T-helper 17 cell (primary cell): Measurements from ENCODE around the gene TBC1D3B. TPM values are rescaled to one million over a fixed set of nuclear protein-coding genes. Genes with fewer than 3 reads are reported as not detected.
"Not testable (repeated sequence)": the region's sequence is repeated elsewhere in the genome, so short reads cannot be mapped to it uniquely, and the experiment has no call there.

ENCODE experiments used
- ATAC-seq: fragments of 150-1000 bp; cut with Tn5 transposase; 2 replicates; pipeline ENCODE4 v1.10.0; 2021; ENCODE audit warnings: mild to moderate bottlenecking, moderate library complexity
- DNase-seq, 3 donors: peaks; one replicate each; pipeline versions ENCODE4 v3.0.0 to v3.0.0-alpha.2; 2020 to 2021
- H3K9me3 ChIP-seq: one replicate; pipeline ENCODE4 v1.7.0; 2013; ENCODE audit warnings: low read length, mild to moderate bottlenecking; ENCODE audit not compliant: control insufficient read depth, poor library complexity, severe bottlenecking
- H3K27ac Mint-ChIP-seq: one replicate; pipeline ENCODE4 v1.8.0; 2022; ENCODE audit warnings: mild to moderate bottlenecking, moderate library complexity, mixed read lengths
- H3K27me3 Mint-ChIP-seq: one replicate; pipeline ENCODE4 v1.8.0; 2022; ENCODE audit warnings: mixed read lengths
- H3K36me3 Mint-ChIP-seq: one replicate; pipeline ENCODE4 v1.8.0; 2022; ENCODE audit warnings: low read depth, mixed read lengths
- H3K4me1 Mint-ChIP-seq: one replicate; pipeline ENCODE4 v1.8.0; 2022; ENCODE audit warnings: mild to moderate bottlenecking, mixed read lengths
- H3K4me3 Mint-ChIP-seq: one replicate; pipeline ENCODE4 v1.8.0; 2022; ENCODE audit warnings: mild to moderate bottlenecking, moderate library complexity, mixed read lengths
- total RNA-seq, 4 donors: library from RNA in 2 of 4; stranded (reverse) in 2 of 4; gene quantifications; one replicate each; pipeline ENCODE4 v1.2.3 and lab custom pipeline; 2022 to 2026

TBC1D3B gene
- 1 to 10 TPM; 3.5 to 3.6 TPM for total RNA-seq
- 0 to 0.15 reads per million in 2 donors for total RNA-seq (lab: John Stamatoyannopoulos, UW)

DNA sequence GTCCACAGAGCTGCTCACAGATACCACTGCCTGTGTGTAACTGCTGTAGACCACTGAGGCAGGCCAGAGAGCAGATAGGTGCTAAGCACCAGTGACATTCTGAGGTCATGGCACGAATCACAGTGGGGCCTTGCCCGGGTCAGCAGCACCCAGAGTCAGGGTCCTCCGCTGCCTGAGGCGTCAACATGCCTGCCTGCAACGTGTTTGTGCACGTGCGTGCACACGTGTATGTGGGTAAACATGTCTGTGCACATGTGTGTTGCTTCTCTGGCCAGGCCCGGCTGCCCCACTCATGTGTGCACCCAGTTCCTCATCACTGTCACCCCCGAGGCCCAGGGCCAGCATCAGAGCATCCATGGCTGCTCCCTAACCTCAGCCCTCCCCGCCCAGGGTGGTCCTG is at the start of gene TBC1D3B:
TBC1D3B (minus strand) TSS at position 101 of the 400 bp plus-strand sequence. CDS start 1,586 bp downstream, outside the sequence.
- H3K4me1 Mint-ChIP-seq, DNase-seq, ATAC-seq, H3K27ac Mint-ChIP-seq, H3K4me3 Mint-ChIP-seq, H3K36me3 Mint-ChIP-seq, H3K9me3 ChIP-seq: not testable (repeated sequence)
- peaks cover 14% of the 10 kb centered on the region for H3K27me3 Mint-ChIP-seq

DNA sequence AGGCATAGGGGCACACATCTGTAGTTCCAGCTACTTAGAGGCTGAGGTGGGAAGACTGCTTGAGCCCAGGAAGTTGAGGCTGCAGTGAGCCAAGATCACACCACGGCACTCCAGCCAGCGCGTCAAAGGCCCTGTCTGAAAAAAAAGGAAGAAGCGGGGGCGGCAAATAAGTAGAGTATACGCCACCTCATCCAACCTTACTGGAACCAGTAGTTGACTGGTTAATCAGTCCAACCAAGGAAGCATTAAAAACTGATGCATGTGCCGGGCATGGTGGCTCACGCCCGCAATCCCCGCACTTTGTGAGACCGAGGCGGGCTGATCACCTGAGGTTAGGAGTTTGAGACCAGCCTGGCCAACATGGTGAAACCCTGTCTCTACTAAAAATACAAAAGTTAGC is 46.5 kb upstream of the TBC1D3B start:
- ATAC-seq, DNase-seq, H3K27ac Mint-ChIP-seq: not testable (repeated sequence)

DNA sequence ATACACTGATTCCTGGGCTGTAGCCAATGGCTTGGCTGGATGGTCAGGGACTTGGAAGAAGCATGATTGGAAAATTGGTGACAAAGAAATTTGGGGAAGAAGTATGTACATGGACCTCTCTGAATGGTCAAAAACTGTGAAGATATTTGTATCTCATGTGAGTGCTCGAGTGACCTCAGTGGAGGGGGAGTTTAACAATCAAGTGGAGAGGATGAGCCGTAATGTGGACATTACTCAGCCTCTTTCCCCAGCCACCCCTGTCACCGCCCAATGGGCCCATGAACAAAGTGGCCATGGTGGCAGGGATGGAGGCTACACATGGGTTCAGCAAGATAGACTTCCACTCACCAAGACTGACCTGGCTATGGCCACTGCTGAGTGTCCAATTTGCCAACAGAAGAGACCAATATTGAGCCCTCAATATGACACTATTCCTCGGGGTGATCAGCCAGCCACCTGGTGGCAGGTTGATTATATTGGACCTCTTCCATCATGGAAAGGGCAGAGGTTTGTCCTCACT is 45.2 kb upstream of the TBC1D3B start:
- peaks cover 13% of the 10 kb centered on the region for H3K27me3 Mint-ChIP-seq
- not testable (repeated sequence) for H3K36me3 Mint-ChIP-seq

More for the DNA sequence above, 46.5 kb upstream of the TBC1D3B start:
- H3K4me3 Mint-ChIP-seq, H3K36me3 Mint-ChIP-seq, H3K4me1 Mint-ChIP-seq, H3K9me3 ChIP-seq: not testable (repeated sequence)
- H3K27me3 Mint-ChIP-seq: peaks cover 13% of the 10 kb centered on the region

DNA sequence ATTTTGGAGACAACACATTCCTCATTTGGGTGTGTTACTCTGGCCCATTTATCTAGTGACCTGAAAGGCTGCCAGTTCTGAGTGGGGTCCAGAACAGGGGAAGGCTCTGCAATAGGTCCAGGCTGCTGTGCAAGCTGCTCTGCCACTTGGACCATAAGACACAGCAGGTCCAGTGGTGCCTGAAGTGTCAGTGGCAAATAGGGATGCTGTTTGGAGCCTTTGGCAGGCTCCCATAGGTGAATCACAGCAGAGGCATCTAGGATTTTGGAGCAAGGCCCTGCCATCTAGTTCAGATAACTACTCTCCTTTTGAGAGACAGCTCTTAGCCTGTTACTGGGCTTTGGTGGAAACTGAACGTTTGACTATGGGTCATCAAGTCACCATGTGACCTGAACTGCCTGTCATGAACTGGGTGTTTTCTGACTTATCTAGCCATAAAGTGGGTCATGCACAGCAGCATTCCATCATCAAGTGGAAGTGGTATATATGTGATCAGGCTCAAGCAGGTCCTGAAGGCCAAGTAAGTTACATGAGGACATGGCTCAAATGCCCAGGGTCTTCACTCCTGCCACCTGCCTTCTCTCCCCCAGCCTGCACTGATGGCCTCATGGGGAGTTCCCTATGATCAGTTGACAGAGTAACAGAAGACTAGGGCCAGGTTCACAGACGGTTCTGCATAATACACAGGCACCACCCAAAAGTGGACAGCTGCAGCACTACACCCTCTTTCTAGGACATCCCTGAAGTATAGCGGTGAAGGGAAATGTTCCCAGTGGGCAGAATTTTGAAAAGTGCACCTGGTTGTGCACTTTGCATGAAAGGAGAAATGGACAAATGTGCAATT is 44.5 kb upstream of the TBC1D3B start:
- not testable (repeated sequence) for H3K4me1 Mint-ChIP-seq, H3K9me3 ChIP-seq, ATAC-seq, H3K27ac Mint-ChIP-seq, DNase-seq, H3K4me3 Mint-ChIP-seq, H3K36me3 Mint-ChIP-seq
- peaks cover 13% of the 10 kb centered on the region for H3K27me3 Mint-ChIP-seq

More for the DNA sequence above, 45.2 kb upstream of the TBC1D3B start:
- not testable (repeated sequence) for H3K4me3 Mint-ChIP-seq, H3K4me1 Mint-ChIP-seq, DNase-seq, ATAC-seq, H3K9me3 ChIP-seq, H3K27ac Mint-ChIP-seq

DNA sequence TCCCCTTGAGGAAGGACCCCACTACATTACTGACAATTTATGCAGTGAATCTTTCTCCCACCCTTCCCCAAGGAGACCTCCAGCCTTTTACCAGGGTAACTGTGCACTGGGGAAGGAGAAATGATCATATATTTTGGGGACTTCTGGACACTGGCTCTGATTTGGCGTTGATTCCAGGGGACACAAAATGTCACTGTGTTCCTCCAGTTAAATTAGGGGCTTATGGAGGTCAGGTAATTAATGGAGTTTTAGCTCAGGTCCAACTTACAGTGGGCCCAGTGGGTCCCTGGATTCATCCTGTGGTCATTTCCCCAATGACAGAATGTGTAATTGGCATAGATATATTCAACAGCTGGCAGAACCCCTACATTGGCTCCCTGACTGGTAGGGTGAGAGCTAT is 43.1 kb upstream of the TBC1D3B start:
- not testable (repeated sequence) for H3K4me3 Mint-ChIP-seq, H3K4me1 Mint-ChIP-seq, H3K9me3 ChIP-seq, H3K27ac Mint-ChIP-seq, H3K36me3 Mint-ChIP-seq, ATAC-seq, DNase-seq
- H3K27me3 Mint-ChIP-seq: peaks cover 17% of the 10 kb centered on the region

DNA sequence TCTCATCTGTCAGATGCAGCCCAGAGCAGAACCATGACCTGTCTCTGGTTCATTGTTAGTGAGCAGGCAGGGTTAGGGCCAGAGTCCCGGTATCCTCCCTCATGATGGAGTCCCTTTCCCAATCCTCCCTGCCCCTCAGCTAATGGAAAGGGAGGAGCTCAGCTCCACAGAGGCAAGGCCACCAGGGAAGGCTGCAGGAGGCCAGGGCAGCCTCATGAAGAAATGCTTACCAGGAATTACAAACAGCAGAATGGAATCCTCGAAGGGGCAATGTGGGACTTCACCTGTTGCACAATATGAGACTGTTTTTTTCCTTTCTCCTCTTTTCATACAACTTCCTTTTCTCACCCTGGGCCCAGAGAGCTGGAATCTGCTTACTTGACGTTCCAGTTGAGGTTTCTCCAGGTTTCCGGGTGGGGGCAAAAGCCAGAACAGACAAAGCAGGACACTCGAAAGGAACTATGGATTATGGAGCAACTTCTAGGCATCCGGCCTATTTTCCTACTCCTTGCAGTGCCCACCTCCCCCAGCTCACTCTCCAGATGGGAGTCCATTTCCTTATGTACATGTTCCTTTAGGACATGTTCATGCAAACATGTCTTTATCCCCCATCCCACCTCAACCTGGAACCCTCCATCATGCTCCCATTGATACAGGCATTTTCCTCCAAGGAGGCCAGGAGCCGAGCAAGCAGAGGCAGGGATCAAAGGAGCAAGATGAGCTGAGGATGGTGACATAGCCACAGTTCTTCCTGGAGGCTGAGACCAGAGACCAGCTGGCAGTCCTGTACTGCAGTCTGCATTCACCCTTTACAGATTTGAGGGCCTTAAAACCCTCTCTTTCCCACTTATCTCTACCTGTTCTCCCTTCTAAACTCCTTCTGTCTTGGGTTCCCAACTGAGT is 39.2 kb upstream of the TBC1D3B start:
- not testable (repeated sequence) for H3K4me3 Mint-ChIP-seq, DNase-seq, H3K4me1 Mint-ChIP-seq, H3K9me3 ChIP-seq, H3K27ac Mint-ChIP-seq, ATAC-seq, H3K36me3 Mint-ChIP-seq
- H3K27me3 Mint-ChIP-seq: peaks cover 38% of the 10 kb centered on the region

DNA sequence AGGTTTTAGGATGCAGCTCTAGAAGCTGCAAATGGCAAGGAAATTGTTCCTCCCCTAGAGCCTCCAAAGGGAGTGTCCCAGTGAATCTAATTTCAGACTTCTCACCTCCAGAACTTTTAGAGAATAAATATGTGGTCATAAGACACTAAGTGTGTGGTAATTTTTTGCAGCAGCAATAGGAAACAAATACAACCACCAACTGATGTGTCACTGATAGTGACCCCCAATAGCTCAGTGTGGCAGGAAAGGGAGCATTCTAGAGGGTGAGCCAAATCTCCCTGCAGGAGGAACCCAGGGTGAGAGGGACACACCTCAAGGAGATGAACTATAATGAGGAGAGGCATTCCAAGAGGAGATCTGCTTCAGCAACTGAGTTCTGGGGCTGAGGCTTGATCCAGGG is 38.5 kb upstream of the TBC1D3B start:
- Mint-ChIP-seq H3K27me3 (peaks cover 41% of the 10 kb centered on the region), H3K4me3 (no peak overlapping the region), H3K4me1 (no peaks in the 10 kb centered on the region), H3K36me3 (peaks cover 2% of the 10 kb centered on the region), H3K27ac (no peak overlapping the region)
- no peak for ATAC-seq
- DNase-seq: no peak
- H3K9me3 ChIP-seq: no peaks in the 10 kb centered on the region

DNA sequence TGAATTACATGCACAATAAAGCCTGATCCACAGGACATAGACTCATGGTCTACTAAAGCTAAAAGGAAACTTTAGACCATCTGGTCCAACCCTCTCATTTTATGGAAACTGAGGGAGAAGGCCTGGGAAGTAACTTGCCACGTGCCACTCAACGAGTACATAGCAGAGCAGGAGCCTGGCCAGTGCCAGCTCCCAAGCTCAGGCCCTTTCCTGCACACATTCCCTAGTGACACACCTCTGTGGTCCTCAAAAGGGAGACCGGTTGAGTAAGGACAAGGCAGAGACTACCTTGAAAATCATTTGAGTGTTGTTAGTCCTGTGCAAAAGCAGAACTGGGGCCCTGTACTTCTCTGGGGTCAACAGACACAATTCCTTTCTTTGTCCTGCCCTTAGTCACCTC is 37.3 kb upstream of the TBC1D3B start:
- Mint-ChIP-seq H3K4me1 (no peaks in the 10 kb centered on the region), H3K36me3 (peaks cover 2% of the 10 kb centered on the region), H3K27me3 (peaks cover 48% of the 10 kb centered on the region), H3K4me3 (no peak overlapping the region), H3K27ac (no peak overlapping the region)
- H3K9me3 ChIP-seq: no peaks in the 10 kb centered on the region
- DNase-seq: no peak
- ATAC-seq: no peak

DNA sequence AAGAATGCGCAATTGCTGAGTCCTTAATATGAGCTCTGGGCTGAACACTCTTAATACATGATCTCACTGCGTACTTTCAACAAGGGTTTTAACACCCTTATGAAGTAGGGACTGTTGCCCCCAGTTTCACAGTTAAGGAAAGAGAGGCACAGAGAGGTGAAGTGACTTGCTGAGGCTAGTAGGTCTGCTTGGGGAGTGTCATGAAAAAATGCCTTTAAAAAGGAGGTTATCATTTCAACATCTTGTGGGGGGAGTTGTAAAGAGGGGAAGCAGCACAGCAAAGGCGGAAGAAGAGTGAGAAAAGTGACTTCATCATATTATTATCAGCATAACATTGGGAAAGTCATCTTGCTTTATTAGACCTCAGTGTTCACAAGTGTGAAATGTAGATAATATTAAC is 36.5 kb upstream of the TBC1D3B start:
- Mint-ChIP-seq H3K27ac (no peak overlapping the region), H3K4me1 (no peaks in the 10 kb centered on the region), H3K36me3 (peaks cover 2% of the 10 kb centered on the region), H3K4me3 (no peak overlapping the region), H3K27me3 (peaks cover 48% of the 10 kb centered on the region)
- DNase-seq (no peak), ATAC-seq (no peak)
- no peaks in the 10 kb centered on the region for H3K9me3 ChIP-seq

DNA sequence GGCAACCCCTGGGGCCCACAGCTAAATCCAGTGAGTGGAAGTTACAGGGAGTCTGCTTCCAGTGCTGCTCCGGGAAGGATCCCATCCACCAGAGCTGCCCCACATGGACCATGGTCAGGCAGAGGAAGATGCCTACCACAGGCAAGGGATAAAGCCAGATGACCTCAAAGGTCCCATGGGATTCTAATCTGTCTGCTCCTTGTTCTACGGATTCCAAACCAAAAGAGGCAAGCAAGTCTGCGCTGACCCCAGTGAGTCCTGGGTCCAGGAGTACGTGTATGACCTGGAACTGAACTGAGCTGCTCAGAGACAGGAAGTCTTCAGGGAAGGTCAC is 35.8 kb upstream of the TBC1D3B start:
- Mint-ChIP-seq H3K27me3 (peaks cover 50% of the 10 kb centered on the region), H3K36me3 (peaks cover 2% of the 10 kb centered on the region), H3K4me3 (no peak overlapping the region), H3K4me1 (no peaks in the 10 kb centered on the region), H3K27ac (no peak overlapping the region)
- ATAC-seq (no peak), DNase-seq (no peak)
- H3K9me3 ChIP-seq: no peaks in the 10 kb centered on the region

DNA sequence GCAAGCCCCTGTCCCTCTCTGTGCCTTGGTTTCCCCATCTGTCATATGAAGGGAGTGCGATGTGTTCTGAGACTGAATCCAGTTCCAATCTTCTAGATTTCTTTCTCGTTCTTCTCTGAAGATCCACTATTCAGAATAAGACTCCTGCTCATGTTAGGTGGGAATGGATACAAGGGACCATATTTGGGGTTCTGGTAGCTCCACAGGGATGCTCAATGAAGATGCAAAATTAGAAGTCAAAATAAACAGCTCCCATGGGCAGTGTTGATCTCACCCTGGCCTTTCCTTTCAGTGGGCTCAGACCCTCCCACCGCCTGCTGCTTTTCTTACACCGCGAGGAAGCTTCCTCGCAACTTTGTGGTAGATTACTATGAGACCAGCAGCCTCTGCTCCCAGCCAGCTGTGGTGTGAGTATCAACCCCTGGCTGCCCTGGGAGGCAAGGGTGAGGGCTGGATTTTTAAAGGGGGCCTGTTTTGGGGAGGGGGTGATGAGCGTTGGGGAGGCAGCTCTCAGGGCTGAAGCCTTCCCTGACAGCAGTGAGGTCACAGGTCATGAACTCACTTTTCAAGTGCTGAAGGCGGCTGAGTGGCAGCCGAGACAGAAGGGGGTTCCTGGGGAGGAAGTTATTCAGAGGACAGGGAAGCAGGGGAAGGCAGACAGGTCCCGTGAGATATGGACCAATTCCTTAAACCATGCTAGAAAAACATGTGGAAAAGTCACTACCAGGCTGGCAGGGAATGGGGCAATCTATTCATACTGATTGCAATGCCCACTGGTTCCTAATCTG is 35.2 kb upstream of the TBC1D3B start:
- not testable (repeated sequence) for H3K4me1 Mint-ChIP-seq, H3K36me3 Mint-ChIP-seq, H3K4me3 Mint-ChIP-seq, H3K9me3 ChIP-seq, DNase-seq
- peak; percentile 25 for ATAC-seq
- Mint-ChIP-seq H3K27me3 (peaks cover 55% of the 10 kb centered on the region), H3K27ac (peak overlapping the region; percentile 44)

DNA sequence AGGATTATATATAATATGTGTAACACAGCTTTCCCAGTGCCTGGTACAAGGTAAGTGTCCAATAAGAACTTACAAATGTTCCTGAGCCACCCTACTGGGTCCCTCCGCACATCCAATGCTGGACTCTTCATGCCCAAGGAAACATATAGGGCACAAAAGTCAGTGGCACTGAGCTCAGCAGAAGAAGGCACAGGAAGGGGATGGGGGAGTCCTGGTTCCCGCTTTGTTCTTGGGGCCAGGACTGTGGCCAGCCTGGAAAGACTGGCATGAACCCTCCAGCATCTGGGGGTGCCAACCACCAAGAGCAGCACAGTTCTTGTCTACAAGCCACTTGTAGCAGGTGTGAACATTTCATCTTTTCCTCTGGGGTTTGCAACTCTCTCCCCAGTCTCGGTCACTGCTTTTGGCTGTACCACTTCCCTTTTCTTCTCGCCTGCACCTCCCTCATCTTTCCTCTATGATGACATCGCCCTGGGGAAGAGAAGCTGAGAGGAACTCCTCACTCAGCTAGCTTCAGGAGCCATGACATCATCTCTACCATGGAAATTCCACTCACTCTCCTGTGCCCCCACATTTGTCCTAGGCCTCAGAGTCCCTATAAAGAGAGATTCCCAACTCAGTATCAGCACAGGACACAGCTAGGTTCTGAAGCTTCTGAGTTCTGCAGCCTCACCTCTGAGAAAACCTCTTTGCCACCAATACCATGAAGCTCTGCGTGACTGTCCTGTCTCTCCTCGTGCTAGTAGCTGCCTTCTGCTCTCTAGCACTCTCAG is 34.2 kb upstream of the TBC1D3B start, which contains the start of gene CCL4L2:
CCL4L2 (plus strand) TSS at position 625 of the 773 bp plus-strand sequence.
- H3K27me3 Mint-ChIP-seq: peaks cover 66% of the 10 kb centered on the region
- peak within 1 kb of the TSS; percentile 44 for H3K27ac Mint-ChIP-seq
- not testable (repeated sequence) for H3K9me3 ChIP-seq, H3K36me3 Mint-ChIP-seq, H3K4me1 Mint-ChIP-seq, H3K4me3 Mint-ChIP-seq, DNase-seq
- ATAC-seq: peak; percentile 76
